OCI-LY1 (cell line): ENCODE measurements around the gene TPCN2.

ENCODE experiments used
- EZH2 ChIP-seq: fragments of 200-600 bp; sonication (generic), shearing (Covaris generic); IDR thresholded peaks from 2 replicates; pipeline ENCODE4 v1.8.0; 2017; ENCODE audit warnings: borderline replicate concordance, mixed run types, mild to moderate bottlenecking, antibody characterized with exemption, low read length, moderate library complexity, mixed read lengths
- TF ChIP-seq, protein P1 (sequence below): fragments of 200-600 bp; sonication (generic), shearing (Covaris generic); IDR thresholded peaks from 2 replicates; pipeline ENCODE4 v1.5.1; 2017; ENCODE audit warnings: mild to moderate bottlenecking, antibody characterized with exemption, low read length, moderate library complexity, mixed read lengths

DNA sequence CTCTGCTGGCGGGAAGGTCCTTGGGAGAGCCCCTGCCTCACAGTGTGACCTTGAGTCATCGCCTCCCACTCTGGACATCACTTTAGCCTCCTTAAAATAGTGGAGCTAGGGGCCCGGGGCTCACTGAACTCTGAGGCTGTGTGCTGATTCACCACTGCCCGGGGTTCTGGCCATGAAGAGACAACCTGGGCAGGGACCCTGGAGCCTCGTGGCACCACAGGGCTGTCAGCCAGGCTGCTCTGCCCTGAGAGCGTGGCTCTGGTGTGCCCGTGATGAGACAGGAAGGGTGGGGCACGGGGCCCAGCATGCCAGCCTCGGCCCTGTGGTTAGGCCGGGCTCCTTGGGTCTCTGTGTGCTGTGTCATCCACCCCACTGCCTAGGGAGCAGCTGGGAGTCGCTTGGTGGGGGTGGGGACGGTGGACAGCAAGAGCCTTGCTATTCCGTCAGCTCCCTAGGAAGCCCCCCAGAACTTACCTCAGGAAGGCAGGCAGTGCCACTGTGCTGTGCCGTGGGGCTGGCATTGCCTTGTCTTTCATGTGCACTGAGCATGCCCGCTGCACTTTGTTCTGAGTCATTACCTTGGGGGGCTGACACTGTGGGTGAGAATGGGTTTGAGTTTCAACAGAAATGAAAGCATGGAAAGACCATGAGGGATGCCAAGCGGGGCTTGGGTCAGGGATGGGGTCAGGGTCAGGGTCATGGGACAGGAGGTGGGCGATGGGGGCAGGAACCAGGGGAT, 31.7 kb downstream of the TPCN2 start:
- TF ChIP-seq, protein P1, sequence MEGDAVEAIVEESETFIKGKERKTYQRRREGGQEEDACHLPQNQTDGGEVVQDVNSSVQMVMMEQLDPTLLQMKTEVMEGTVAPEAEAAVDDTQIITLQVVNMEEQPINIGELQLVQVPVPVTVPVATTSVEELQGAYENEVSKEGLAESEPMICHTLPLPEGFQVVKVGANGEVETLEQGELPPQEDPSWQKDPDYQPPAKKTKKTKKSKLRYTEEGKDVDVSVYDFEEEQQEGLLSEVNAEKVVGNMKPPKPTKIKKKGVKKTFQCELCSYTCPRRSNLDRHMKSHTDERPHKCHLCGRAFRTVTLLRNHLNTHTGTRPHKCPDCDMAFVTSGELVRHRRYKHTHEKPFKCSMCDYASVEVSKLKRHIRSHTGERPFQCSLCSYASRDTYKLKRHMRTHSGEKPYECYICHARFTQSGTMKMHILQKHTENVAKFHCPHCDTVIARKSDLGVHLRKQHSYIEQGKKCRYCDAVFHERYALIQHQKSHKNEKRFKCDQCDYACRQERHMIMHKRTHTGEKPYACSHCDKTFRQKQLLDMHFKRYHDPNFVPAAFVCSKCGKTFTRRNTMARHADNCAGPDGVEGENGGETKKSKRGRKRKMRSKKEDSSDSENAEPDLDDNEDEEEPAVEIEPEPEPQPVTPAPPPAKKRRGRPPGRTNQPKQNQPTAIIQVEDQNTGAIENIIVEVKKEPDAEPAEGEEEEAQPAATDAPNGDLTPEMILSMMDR = no peak
- no peak for TF ChIP-seq EZH2
